Activated naive CD8-positive, alpha-beta T cell treated with anti-CD3 and anti-CD28 coated beads, Interleukin-2, amount 50 U/mL, for 16 hours (primary cell): ENCODE results near the gene ACOX3.
A peak's percentile ranks its signal among the peaks of the same experiment; 100 is the strongest.
"Not testable (repeated sequence)": the region's sequence is repeated elsewhere in the genome, so short reads cannot be mapped to it uniquely, and the experiment has no call there.

ENCODE experiments used
- DNase-seq: peaks from one replicate; pipeline ENCODE4 v3.0.0-alpha.2; 2020; ENCODE audit warnings: low read depth, low spot score

Gene ACOX3

GRCh38 chr4:8434251-8435073, 6.1 kb downstream of the ACOX3 start:
- DNase-seq: no peak

DNA sequence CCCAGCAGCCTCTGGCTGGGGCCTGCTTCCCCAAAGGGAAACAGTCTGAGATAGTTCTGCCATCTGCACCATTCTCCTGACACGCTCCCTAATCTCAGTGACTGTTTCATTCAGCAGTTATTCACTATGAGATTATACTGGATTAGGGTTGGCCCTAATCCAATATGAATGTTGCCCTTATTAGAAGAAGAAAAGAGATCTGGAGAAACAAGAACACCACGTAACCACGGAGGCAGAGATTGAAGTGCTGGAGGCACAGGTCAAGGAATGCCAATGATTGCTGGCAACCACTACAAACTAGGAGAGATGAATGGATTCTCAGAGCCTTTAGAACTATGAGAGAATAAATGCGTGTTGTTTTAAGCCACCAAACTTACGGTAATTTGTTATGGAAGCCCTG, 7.4 kb downstream of the ACOX3 start:
- no peak for DNase-seq

DNA sequence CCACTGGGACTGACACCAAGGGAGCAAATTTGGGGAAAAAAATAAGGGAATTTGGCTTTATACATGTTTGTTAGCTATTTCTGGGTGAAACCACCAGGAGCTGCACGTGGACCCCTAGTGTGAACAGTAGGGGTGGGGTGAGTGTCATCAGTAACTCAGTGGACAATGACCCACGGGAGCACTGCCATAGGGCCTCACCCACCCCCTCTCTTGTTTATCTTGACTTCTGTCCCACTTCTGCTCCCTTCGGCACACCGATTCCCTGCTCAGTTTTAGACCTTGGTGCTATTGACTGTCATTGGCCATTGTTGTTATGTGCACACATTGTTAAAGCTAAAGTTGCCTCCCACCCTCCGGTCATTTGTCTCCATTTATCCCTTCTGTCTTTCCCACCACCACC, 9.0 kb downstream of the ACOX3 start:
- no peak for DNase-seq

DNA sequence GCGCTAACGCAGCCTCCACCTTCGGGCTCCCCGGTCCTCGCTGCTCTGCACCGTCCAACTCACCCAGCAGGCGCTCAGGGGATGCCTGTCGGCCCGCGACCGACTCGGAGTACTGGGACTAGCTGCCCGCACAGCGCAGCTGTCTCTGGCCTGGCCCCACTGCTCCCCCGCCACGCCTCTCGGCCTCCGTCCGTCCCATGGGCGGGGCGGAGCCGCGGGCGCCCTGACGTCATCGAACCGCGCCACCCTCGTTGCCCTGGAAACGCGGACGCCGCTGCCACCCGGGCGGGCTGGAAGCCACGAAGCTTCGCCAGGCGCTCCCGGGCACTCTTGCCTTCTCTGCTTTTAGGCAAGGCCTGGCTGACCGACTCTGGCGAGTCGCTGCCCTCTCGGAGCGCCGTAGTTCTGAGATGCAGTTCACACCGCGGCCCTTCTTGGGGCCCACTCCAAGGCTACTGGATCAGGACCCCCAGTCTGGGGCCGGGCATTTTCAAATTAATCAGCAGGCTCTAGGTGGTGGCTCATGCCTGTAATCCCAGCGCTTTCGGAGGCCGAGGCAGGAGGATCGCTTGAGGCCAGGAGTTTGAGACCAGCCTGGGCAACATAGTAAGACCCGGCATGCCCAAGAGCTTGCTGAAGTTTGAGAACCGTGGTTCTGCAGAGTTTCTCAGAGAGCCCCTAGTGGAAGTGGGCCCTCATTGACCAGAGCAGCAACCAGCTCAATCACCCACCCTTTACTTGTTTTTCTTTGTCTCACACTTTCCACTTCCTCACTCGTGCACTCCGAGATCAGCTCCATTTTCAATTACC, 12.0 kb downstream of the ACOX3 start:
- peak; percentile 73 for DNase-seq

- no peak for DNase-seq
These were observed 12.7 kb downstream of the ACOX3 start for GRCh38 chr4:8427761-8428287.

- no peak for DNase-seq
These were observed 13.3 kb downstream of the ACOX3 start for GRCh38 chr4:8427262-8427661.

GRCh38 chr4:8422786-8423185, 17.7 kb downstream of the ACOX3 start:
- no peak for DNase-seq

- DNase-seq: no peak
These were observed 18.2 kb downstream of the ACOX3 start for GRCh38 chr4:8422327-8422726.

GRCh38 chr4:8420151-8420550, 20.4 kb downstream of the ACOX3 start:
- not testable (repeated sequence) for DNase-seq

- no peak for DNase-seq
These were observed 21.1 kb downstream of the ACOX3 start for GRCh38 chr4:8419222-8420041.

DNA sequence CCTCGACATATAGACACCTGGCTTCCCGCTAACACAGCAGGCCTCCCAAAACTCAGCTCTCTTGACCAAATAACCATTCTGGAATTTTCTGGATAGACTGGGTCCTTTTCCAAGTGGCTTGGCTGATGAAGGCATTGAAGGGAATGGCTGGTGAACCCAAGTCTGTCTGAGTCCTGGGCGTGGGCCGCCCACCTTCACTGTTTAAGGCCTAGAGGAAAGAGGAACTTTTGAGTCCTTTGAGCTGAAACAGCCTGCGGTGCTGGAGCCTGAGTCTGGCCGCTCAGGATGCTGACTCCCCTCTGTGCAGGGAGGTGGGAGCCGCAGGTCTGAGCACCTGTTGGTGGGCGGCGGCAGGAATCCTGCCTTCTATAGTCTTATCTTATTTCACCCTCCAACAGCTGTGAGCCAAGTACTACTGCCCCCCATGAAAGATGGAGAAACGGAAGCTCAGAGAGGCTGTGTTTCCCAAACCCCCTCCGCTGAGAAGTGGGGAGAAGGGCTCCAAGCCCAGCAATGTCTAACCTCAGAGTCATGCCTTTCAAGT, 23.4 kb downstream of the ACOX3 start:
- DNase-seq: no peak

DNA sequence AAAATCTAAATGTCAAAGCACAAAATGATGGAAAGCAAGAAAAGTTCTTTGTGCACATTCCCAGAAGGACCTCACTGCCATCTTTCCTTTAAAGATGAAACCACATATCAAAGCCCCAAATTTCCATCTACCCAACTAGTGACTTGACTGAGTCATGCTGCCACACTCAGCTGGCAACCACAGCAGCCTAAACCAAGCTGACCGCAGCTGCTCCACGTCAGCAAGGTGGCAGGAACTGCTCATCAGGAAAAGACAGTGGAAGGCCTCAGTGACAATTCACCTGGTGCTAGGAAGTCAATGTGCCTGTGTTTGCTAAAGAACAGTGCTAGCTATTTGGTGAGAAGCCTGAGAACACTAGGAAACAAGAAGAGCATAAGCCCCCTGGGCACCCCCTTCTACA, 26.1 kb downstream of the ACOX3 start:
- no peak for DNase-seq

DNA sequence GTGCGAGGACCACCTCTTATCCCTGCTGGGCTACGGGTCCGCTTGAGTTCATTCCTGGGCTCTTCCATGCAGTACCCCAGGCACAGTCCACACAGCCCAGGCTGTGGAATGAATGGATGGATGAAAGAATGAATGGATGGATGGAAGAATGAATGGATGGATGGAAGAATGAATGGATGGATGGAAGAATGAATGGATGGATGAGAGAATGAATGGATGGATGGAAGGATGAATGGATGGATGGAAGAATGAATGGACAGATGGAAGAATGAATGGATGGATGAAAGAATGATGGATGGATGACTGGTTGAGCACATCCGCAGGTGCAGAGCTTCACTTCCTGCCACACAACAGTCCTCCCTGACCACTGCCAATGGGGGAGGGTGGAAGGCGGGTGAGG, 28.2 kb downstream of the ACOX3 start:
- DNase-seq: no peak

DNA sequence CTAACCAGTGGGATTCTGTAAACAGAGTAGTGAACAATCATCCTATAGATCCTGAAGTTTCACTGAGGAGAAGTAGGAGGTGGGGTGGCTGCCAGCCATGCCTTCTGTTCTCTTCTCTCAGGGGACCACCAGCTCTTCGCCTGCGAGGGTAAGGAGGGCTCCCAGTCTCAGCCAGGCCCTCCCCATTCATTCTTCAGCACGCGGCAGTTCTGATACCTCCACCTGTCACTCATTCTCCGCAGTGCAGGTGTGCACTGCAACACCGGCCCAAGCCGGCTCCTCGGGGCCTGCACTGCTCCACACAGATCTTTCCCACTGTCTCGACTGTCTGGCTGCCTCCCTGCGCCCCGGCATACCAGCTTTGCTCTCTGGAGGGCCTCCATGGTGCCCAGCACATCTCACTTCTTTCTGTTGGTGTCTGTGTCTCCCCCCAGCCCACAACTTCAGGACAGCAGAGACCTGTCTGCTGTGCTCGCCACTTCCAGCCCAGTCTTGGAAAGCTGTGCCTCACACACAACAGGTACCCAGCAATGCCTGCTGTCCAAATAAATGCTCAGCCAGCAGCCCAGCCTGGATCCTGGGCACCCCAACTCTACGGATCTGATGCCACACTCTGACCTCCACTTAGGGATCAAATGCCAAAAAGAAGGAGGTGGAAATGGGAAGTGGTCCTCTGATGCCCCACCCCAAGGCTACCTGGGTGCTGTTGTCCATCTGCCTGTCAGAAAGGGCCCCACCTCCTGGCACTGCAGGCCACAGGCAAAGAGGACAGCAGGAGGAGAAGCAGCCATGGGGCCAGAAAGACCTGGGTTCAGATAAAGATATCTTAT, 29.0 kb downstream of the ACOX3 start:
- DNase-seq: no peak

GRCh38 chr4:8410641-8411271, 29.8 kb downstream of the ACOX3 start:
- no peak for DNase-seq

GRCh38 chr4:8410066-8410625, 30.4 kb downstream of the ACOX3 start:
- DNase-seq: no peak

DNA sequence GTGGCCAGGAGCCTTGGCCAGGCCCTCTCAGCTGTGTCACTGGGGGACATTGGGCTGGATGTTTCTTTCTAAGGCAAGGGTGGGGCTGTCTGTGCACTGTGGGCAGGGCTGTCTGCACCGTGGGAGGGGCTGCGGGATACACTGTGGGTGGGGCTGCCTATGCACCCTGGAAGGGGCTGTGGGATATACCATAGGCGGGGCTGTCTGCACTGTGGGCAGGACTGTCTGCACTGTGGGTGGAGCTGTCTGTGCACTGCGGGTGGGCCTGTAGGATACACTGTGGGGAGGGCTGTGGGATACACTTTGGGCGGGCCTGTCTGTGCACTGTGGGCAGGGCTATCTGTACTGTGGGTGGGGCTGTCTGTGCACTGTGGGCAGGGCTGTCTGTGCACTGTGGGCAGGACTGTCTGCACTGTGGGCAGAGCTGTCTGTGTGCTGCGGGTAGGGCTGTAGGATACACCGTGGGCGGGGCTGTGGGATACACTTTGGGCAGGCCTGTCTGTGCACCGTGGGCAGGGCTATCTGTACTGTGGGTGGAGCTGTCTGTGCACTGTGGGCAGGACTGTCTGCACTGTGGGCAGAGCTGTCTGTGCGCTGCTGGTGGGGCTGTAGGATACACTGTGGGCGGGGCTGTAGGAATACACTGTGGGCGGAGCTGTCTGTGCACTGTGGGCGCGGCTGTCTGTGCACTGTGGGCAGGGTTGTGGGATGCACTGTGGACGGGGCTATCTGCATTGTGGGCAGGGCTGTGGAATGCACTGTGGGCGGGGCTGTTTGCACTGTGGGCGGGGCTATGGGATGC, 31.1 kb downstream of the ACOX3 start:
- DNase-seq: no peak

- no peak for DNase-seq
These were observed 32.8 kb downstream of the ACOX3 start for GRCh38 chr4:8407756-8408155.

GRCh38 chr4:8407316-8407715, 33.2 kb downstream of the ACOX3 start:
- DNase-seq: no peak
